Hepatocyte (in vitro differentiated cells): ENCODE data around the gene BIK. TPM values are rescaled to one million over a fixed set of nuclear protein-coding genes. Genes with fewer than 3 reads are reported as not detected.

Experiments used
- DNase-seq: peaks from one replicate; pipeline ENCODE4 v3.0.0-alpha.2; 2016; ENCODE audit warnings: low spot score
- H2AFZ ChIP-seq: fragments of 200-600 bp; sonication (generic); 2 replicates; pipeline ENCODE4 v1.6.0; 2016; ENCODE audit warnings: antibody characterized with exemption, mild to moderate bottlenecking
- H3K27ac ChIP-seq: fragments of 200-600 bp; sonication (generic); 2 replicates; pipeline ENCODE4 v1.5.1; 2016; ENCODE audit warnings: mild to moderate bottlenecking
- H3K27me3 ChIP-seq: fragments of 200-600 bp; sonication (generic); 2 replicates; pipeline ENCODE4 v1.6.1; 2016
- H3K36me3 ChIP-seq: fragments of 200-600 bp; sonication (generic); replicated peaks from 2 replicates; pipeline ENCODE4 v1.5.1; 2016; ENCODE audit warnings: low read depth; ENCODE audit not compliant: insufficient read depth
- H3K4me1 ChIP-seq: fragments of 200-600 bp; sonication (generic); 2 replicates; pipeline ENCODE4 v1.5.1; 2016; ENCODE audit warnings: mild to moderate bottlenecking, moderate library complexity; ENCODE audit not compliant: insufficient read depth
- H3K4me2 ChIP-seq: fragments of 200-600 bp; sonication (generic); 2 replicates; pipeline ENCODE4 v1.6.0; 2016
- H3K4me3 ChIP-seq: fragments of 200-600 bp; sonication (generic); 2 replicates; pipeline ENCODE4 v1.5.1; 2016; ENCODE audit warnings: mild to moderate bottlenecking
- H3K79me2 ChIP-seq: fragments of 200-600 bp; sonication (generic); 2 replicates; pipeline ENCODE4 v1.6.0; 2017; ENCODE audit warnings: mild to moderate bottlenecking
- H3K9me2 ChIP-seq: fragments of 200-600 bp; sonication (generic); replicated peaks from 2 replicates; pipeline ENCODE4 v1.6.0; 2017; ENCODE audit warnings: mild to moderate bottlenecking; ENCODE audit not compliant: insufficient read depth
- H3K9me3 ChIP-seq: fragments of 200-600 bp; sonication (generic); 2 replicates; pipeline ENCODE4 v1.5.1; 2016; ENCODE audit warnings: low read depth, mild to moderate bottlenecking
- H4K20me1 ChIP-seq: fragments of 200-600 bp; sonication (generic); 2 replicates; pipeline ENCODE4 v1.6.0; 2016; ENCODE audit warnings: mild to moderate bottlenecking; ENCODE audit not compliant: insufficient read depth, poor library complexity, severe bottlenecking
- EZH2 ChIP-seq: fragments of 200-600 bp; sonication (generic); IDR thresholded peaks from 2 replicates; pipeline ENCODE4 v1.6.1; 2016; ENCODE audit warnings: antibody characterized with exemption, mild to moderate bottlenecking, borderline replicate concordance
- EZH2phosphoT487 ChIP-seq: fragments of 200-600 bp; sonication (generic); IDR thresholded peaks from one replicate; pipeline ENCODE4 v1.6.1; 2018; ENCODE audit warnings: antibody characterized with exemption, mild to moderate bottlenecking, low read depth, moderate library complexity; ENCODE audit not compliant: unreplicated experiment, severe bottlenecking
- WGBS: methylation state at CpG from one replicate; pipeline ENCODE4 v1.1.6; 2016; ENCODE audit warnings: low lambda C conversion rate; ENCODE audit errors: missing lambda C conversion rate; 5-methylcytosine and 5-hydroxymethylcytosine counted together
- polyA plus RNA-seq: library from polyadenylated mRNA; unstranded; fragments of >200 nt; fragmentation: Nextera tagmentation; extraction: Ambion mirVana; gene quantifications from 2 replicates; pipeline ENCODE4 v1.2.1, GENCODE V29; 2016
- total RNA-seq: library from RNA; depleted of rRNA; stranded (reverse); fragments of >200 nt; gene quantifications from 2 replicates; pipeline ENCODE4 v1.2.3, GENCODE V29; 2014
- TF ChIP-seq, protein P1 (sequence below): fragments of 200-600 bp; sonication (generic); IDR thresholded peaks from 2 replicates; pipeline ENCODE4 v1.5.1; 2016; ENCODE audit warnings: antibody characterized with exemption, mild to moderate bottlenecking; ENCODE audit not compliant: poor library complexity

Gene BIK
- total and polyA plus RNA-seq, 2 experiments from 2014 or later: 10.6 to 15.5 TPM

DNA sequence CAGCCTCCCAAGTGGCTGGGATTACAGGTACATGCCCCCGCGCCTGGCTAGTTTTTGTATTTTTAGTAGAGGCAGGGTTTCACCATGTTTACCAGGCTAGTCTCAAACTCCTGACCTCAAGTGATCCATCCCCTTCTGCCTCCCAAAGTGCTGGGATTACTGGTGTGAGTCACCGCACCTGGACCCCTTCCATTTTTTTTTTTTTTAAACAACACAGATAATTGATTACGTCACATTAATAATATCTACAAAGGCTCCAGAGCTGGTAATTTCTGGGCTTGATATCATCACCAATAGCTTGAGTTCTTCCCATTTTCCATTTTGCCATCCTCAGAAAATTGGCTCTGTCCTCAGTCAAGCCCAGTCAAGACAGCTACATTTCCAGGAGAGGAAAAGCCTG, 28.6 kb upstream of the BIK start:
- DNase-seq: no peak
- no peaks in the 10 kb centered on the region for H3K79me2 ChIP-seq
- no peak overlapping the region for H3K4me2 ChIP-seq
- H3K9me2 ChIP-seq: no peaks in the 10 kb centered on the region
- H3K9me3 ChIP-seq: no peaks in the 10 kb centered on the region
- 96% methylated on average over 4 of the region's 4 CpGs for WGBS
- H3K27ac ChIP-seq: no peak overlapping the region
- no peaks in the 10 kb centered on the region for H3K27me3 ChIP-seq
- no peak overlapping the region for H2AFZ ChIP-seq
- no peaks in the 10 kb centered on the region for H4K20me1 ChIP-seq
- peaks cover 7% of the 10 kb centered on the region for H3K4me1 ChIP-seq
- no peaks in the 10 kb centered on the region for H3K36me3 ChIP-seq
- H3K4me3 ChIP-seq: no peak overlapping the region
- TF ChIP-seq, protein P1, sequence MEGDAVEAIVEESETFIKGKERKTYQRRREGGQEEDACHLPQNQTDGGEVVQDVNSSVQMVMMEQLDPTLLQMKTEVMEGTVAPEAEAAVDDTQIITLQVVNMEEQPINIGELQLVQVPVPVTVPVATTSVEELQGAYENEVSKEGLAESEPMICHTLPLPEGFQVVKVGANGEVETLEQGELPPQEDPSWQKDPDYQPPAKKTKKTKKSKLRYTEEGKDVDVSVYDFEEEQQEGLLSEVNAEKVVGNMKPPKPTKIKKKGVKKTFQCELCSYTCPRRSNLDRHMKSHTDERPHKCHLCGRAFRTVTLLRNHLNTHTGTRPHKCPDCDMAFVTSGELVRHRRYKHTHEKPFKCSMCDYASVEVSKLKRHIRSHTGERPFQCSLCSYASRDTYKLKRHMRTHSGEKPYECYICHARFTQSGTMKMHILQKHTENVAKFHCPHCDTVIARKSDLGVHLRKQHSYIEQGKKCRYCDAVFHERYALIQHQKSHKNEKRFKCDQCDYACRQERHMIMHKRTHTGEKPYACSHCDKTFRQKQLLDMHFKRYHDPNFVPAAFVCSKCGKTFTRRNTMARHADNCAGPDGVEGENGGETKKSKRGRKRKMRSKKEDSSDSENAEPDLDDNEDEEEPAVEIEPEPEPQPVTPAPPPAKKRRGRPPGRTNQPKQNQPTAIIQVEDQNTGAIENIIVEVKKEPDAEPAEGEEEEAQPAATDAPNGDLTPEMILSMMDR: no peak
- no peak for TF ChIP-seq EZH2phosphoT487
- no peak for TF ChIP-seq EZH2

GRCh38 chr22:43085658-43086606, 24.6 kb upstream of the BIK start:
- Histone ChIP-seq H3K27ac (no peak overlapping the region), H3K27me3 (no peaks in the 10 kb centered on the region), H3K4me3 (no peak overlapping the region), H3K4me1 (no peaks in the 10 kb centered on the region), H3K36me3 (no peaks in the 10 kb centered on the region), H3K9me3 (no peaks in the 10 kb centered on the region), H3K79me2 (peaks cover 3% of the 10 kb centered on the region), H3K4me2 (no peak overlapping the region), H4K20me1 (no peaks in the 10 kb centered on the region), H2AFZ (no peak overlapping the region), H3K9me2 (no peaks in the 10 kb centered on the region)
- TF ChIP-seq EZH2 (no peak), EZH2phosphoT487 (no peak)
- TF ChIP-seq, protein P1: no peak
- no peak for DNase-seq
- 85% methylated on average over 19 of the region's 19 CpGs for WGBS

GRCh38 chr22:43088627-43088983, 21.9 kb upstream of the BIK start:
- peak overlapping the region; percentile 39 for H3K27ac ChIP-seq
- 69% methylated on average over 9 of the region's 9 CpGs for whole genome bisulfite sequencing

More at GRCh38 chr22:43088627-43088983, 21.9 kb upstream of the BIK start:
- Histone ChIP-seq H3K36me3 (no peaks in the 10 kb centered on the region), H3K4me3 (peak overlapping the region; percentile 51), H3K9me2 (no peaks in the 10 kb centered on the region), H3K27me3 (no peaks in the 10 kb centered on the region), H3K4me1 (no peaks in the 10 kb centered on the region), H3K9me3 (no peaks in the 10 kb centered on the region), H3K4me2 (peak overlapping the region; percentile 90), H2AFZ (peak overlapping the region; percentile 92), H4K20me1 (no peaks in the 10 kb centered on the region), H3K79me2 (peaks cover 3% of the 10 kb centered on the region)
- TF ChIP-seq EZH2phosphoT487: no peak
- no peak for TF ChIP-seq EZH2
- TF ChIP-seq, protein P1: no peak
- DNase-seq: no peak
